Keratinocyte (primary cell): ENCODE results near the gene HOXD10. TPM values are rescaled to one million over a fixed set of nuclear protein-coding genes. Genes with fewer than 3 reads are reported as not detected.

Experiments
- DNase-seq: peaks from one replicate; pipeline ENCODE4 v3.0.0-alpha.2; 2011; ENCODE audit warnings: low read depth, missing footprints, low spot score
- FAIRE-seq: peaks from 2 replicates; lab custom pipeline; 2011; peaks lifted over from hg19 to GRCh38; lab: Jason Lieb, UNC
- H2AFZ ChIP-seq: 2 replicates; pipeline ENCODE4 v1.6.0; 2012; ENCODE audit warnings: low read length, control low read depth, inconsistent platforms; ENCODE audit not compliant: control insufficient read depth
- H3K27ac ChIP-seq: 2 replicates; pipeline ENCODE4 v1.5.1; 2011; ENCODE audit warnings: low read length; ENCODE audit not compliant: control insufficient read depth, insufficient read depth
- H3K27me3 ChIP-seq: 3 replicates; pipeline ENCODE4 v1.6.0; 2011; ENCODE audit warnings: low read length; ENCODE audit not compliant: control insufficient read depth, insufficient read depth; ENCODE audit errors: extremely low read depth
- H3K36me3 ChIP-seq, 2 experiments: 2 replicates in 1 of 2; 3 replicates in 1 of 2; pipeline ENCODE4 v1.5.1; 2011; ENCODE audit warnings: low read length in 2 of 2, mild to moderate bottlenecking in 1 of 2; ENCODE audit not compliant: control insufficient read depth in 2 of 2, insufficient read depth in 2 of 2; ENCODE audit errors: extremely low read depth in 1 of 2
- H3K4me1 ChIP-seq: 3 replicates; pipeline ENCODE4 v1.5.1; 2011; ENCODE audit warnings: low read length; ENCODE audit not compliant: control insufficient read depth, insufficient read depth; ENCODE audit errors: extremely low read depth
- H3K4me2 ChIP-seq: 3 replicates; pipeline ENCODE4 v1.6.0; 2011; ENCODE audit warnings: low read depth, low read length; ENCODE audit not compliant: control insufficient read depth, insufficient read depth; ENCODE audit errors: extremely low read depth
- H3K4me3 ChIP-seq, 3 experiments: fragments of 200-600 bp in 1 of 3; sonication (generic) in 1 of 3; 2 replicates in 2 of 3; 3 replicates in 1 of 3; pipeline ENCODE4 v1.5.1; 2011 to 2016; ENCODE audit warnings: low read length in 3 of 3, mild to moderate bottlenecking in 3 of 3, control low read depth in 2 of 3, inconsistent platforms in 1 of 3, low read depth in 1 of 3, mixed read lengths in 1 of 3, mixed run types in 1 of 3, moderate library complexity in 1 of 3; ENCODE audit not compliant: control insufficient read depth in 2 of 3, insufficient read depth in 2 of 3; ENCODE audit errors: extremely low read depth in 1 of 3
- H3K79me2 ChIP-seq: 2 replicates; pipeline ENCODE4 v1.6.0; 2012; ENCODE audit warnings: low read length; ENCODE audit not compliant: control insufficient read depth, insufficient read depth
- H3K9ac ChIP-seq: 3 replicates; pipeline ENCODE4 v1.6.0; 2011; ENCODE audit warnings: low read length; ENCODE audit not compliant: control insufficient read depth, insufficient read depth; ENCODE audit errors: extremely low read depth
- H3K9me1 ChIP-seq: 3 replicates; pipeline ENCODE4 v1.6.0; 2011; ENCODE audit warnings: low read length; ENCODE audit not compliant: control insufficient read depth, insufficient read depth; ENCODE audit errors: extremely low read depth
- H3K9me3 ChIP-seq: 2 replicates; pipeline ENCODE4 v1.5.1; 2012; ENCODE audit warnings: low read depth, low read length; ENCODE audit not compliant: control insufficient read depth
- H4K20me1 ChIP-seq: 3 replicates; pipeline ENCODE4 v1.6.0; 2011; ENCODE audit warnings: low read length; ENCODE audit not compliant: control insufficient read depth, insufficient read depth; ENCODE audit errors: extremely low read depth
- CTCF ChIP-seq, 3 experiments: IDR thresholded peaks in 1 of 3; conservative IDR thresholded peaks in 1 of 3; optimal IDR thresholded peaks in 1 of 3; 2 replicates in 2 of 3; 3 replicates in 1 of 3; pipeline versions ENCODE3 to v1.5.1; 2011; ENCODE audit warnings: low read length in 3 of 3, mild to moderate bottlenecking in 3 of 3, moderate library complexity in 2 of 3, control low read depth in 1 of 3, inconsistent platforms in 1 of 3; ENCODE audit not compliant: insufficient read depth in 2 of 3; ENCODE audit errors: extremely low read depth in 1 of 3
- EZH2 ChIP-seq: IDR thresholded peaks from one replicate; pipeline ENCODE4 v1.6.1; 2012; ENCODE audit warnings: inconsistent platforms, mild to moderate bottlenecking, low read length, moderate library complexity
- dilution Hi-C: fragments of 300-500 bp; cut with MboI; formaldehyde crosslinking; loops from one replicate; pipeline ENCODE4 v1.7.0; 2020; ENCODE audit warnings: low sequenced_read_pairs; ENCODE audit not compliant: extremely low pct_ligation_motif_present
- polyA plus RNA-seq, 5 experiments: library from polyadenylated mRNA; depleted of rRNA in 3 of 5; stranded (reverse) in 3 of 5; stranded (forward) in 1 of 5; unstranded in 1 of 5; fragments of >200 nt; gene quantifications; 1 replicate in 1 of 5; 2 replicates in 3 of 5; 3 replicates in 1 of 5; pipeline versions ENCODE4 v1.2.1 to v1.2.3, GENCODE V29; 2011 to 2012; ENCODE audit warnings: missing spikeins in 2 of 5, low read depth in 1 of 5, low replicate concordance in 1 of 5

Gene HOXD10
- polyA plus RNA-seq, 1 donor (not counting 4 experiments of a cell fraction or from before 2014, with no cell fraction given), result not detected

- H3K9me3 ChIP-seq, result peaks cover 2% of the 10 kb centered on the region
- FAIRE-seq, result no peak
- H3K4me2 ChIP-seq, result no peak overlapping the region
- DNase-seq, result no peak
- dilution Hi-C loops, result loop anchor here (25.0 kb wide), 1 partner anchor 474 kb away; no protein-coding TSS in a partner anchor
- H3K27ac ChIP-seq, result no peak overlapping the region
- H3K4me3 ChIP-seq, result no peak overlapping the region
- no peaks in the 10 kb centered on the region for H3K79me2 ChIP-seq
- no peaks in the 10 kb centered on the region for H4K20me1 ChIP-seq
- H3K9me1 ChIP-seq, result no peaks in the 10 kb centered on the region
- no peak overlapping the region for H3K9ac ChIP-seq
- no peak for TF ChIP-seq CTCF (optimal IDR thresholded peaks at IDR 0.05 in 1 of 3, IDR thresholded peaks at IDR 0.05 in 1 of 3, conservative IDR thresholded peaks at IDR 0.05 in 1 of 3; ENCODE audit: extremely low read depth in 1 of 3, insufficient read depth in 2 of 3, low read length in 3 of 3)
- no peak for TF ChIP-seq EZH2
- H3K36me3 ChIP-seq, result no peaks in the 10 kb centered on the region
- no peaks in the 10 kb centered on the region for H3K4me1 ChIP-seq
- no peak overlapping the region for H2AFZ ChIP-seq
- peaks cover 87% of the 10 kb centered on the region for H3K27me3 ChIP-seq
These were observed 47.1 kb downstream of the HOXD10 start for GRCh38 chr2:176163672-176164056.

- Histone ChIP-seq H3K27me3 (peaks cover 82% of the 10 kb centered on the region), H3K27ac (no peak overlapping the region), H3K9me3 (peaks cover 2% of the 10 kb centered on the region), H2AFZ (no peak overlapping the region), H3K79me2 (no peaks in the 10 kb centered on the region), H3K4me2 (no peak overlapping the region), H3K36me3 (no peaks in the 10 kb centered on the region), H3K9me1 (no peaks in the 10 kb centered on the region), H3K4me3 (no peak overlapping the region), H3K4me1 (no peaks in the 10 kb centered on the region), H3K9ac (no peak overlapping the region), H4K20me1 (no peaks in the 10 kb centered on the region)
- TF ChIP-seq CTCF (optimal IDR thresholded peaks at IDR 0.05 in 1 of 3, IDR thresholded peaks at IDR 0.05 in 1 of 3, conservative IDR thresholded peaks at IDR 0.05 in 1 of 3; ENCODE audit: extremely low read depth in 1 of 3, insufficient read depth in 2 of 3, low read length in 3 of 3) (no peak), EZH2 (no peak)
- no peak for FAIRE-seq
- dilution Hi-C loops, result loop anchor here (25.0 kb wide), 1 partner anchor 473 kb away; no protein-coding TSS in a partner anchor
- DNase-seq, result no peak
These were observed 47.6 kb downstream of the HOXD10 start for GRCh38 chr2:176164201-176164600.
